Smooth muscle cell (in vitro differentiated cells): ENCODE measurements around the gene KRTAP4-11. TPM values are rescaled to one million over a fixed set of nuclear protein-coding genes. Genes with fewer than 3 reads are reported as not detected.
"Not testable (repeated sequence)": the region's sequence is repeated elsewhere in the genome, so short reads cannot be mapped to it uniquely, and the experiment has no call there.

Source experiments
- DNase-seq: peaks from one replicate; lab custom pipeline; 2025; ENCODE audit not compliant: unreplicated experiment; lab: John Stamatoyannopoulos, UW
- H2AFZ ChIP-seq: fragments of 200-600 bp; sonication (generic); 2 replicates; pipeline ENCODE4 v1.6.0; 2016; ENCODE audit warnings: antibody characterized with exemption, low read depth, mild to moderate bottlenecking
- H3F3A ChIP-seq: fragments of 200-600 bp; sonication (generic); 2 replicates; pipeline ENCODE4 v1.6.0; 2017; ENCODE audit warnings: antibody characterized with exemption, low read depth
- H3K27ac ChIP-seq: fragments of 200-600 bp; sonication (generic); 2 replicates; pipeline ENCODE4 v1.5.1; 2016; ENCODE audit warnings: low read depth, mild to moderate bottlenecking
- H3K27me3 ChIP-seq: fragments of 200-600 bp; sonication (generic); 2 replicates; pipeline ENCODE4 v1.6.1; 2016; ENCODE audit warnings: low read depth, mild to moderate bottlenecking
- H3K36me3 ChIP-seq: fragments of 200-600 bp; sonication (generic); 2 replicates; pipeline ENCODE4 v1.5.1; 2016; ENCODE audit warnings: low read depth
- H3K4me1 ChIP-seq: fragments of 200-600 bp; sonication (generic); 2 replicates; pipeline ENCODE4 v1.5.1; 2016; ENCODE audit warnings: low read depth
- H3K4me2 ChIP-seq: fragments of 200-600 bp; sonication (generic); 2 replicates; pipeline ENCODE4 v1.6.0; 2016; ENCODE audit warnings: mild to moderate bottlenecking
- H3K4me3 ChIP-seq: fragments of 200-600 bp; sonication (generic); 2 replicates; pipeline ENCODE4 v1.5.1; 2016; ENCODE audit warnings: mild to moderate bottlenecking
- H3K79me2 ChIP-seq: fragments of 200-600 bp; sonication (generic); 2 replicates; pipeline ENCODE4 v1.6.0; 2016; ENCODE audit warnings: low read depth, mild to moderate bottlenecking
- H3K9ac ChIP-seq: fragments of 200-600 bp; sonication (generic); 2 replicates; pipeline ENCODE4 v1.6.0; 2016; ENCODE audit warnings: low read depth
- H3K9me3 ChIP-seq: fragments of 200-600 bp; sonication (generic); replicated peaks from 2 replicates; pipeline ENCODE4 v1.5.1; 2016; ENCODE audit warnings: low read depth
- H4K20me1 ChIP-seq: fragments of 200-600 bp; sonication (generic); 2 replicates; pipeline ENCODE4 v1.6.0; 2016; ENCODE audit warnings: low read depth
- WGBS: methylation state at CpG from one replicate; pipeline ENCODE4 v1.1.7; 2016; ENCODE audit warnings: low lambda C conversion rate; 5-methylcytosine and 5-hydroxymethylcytosine counted together
- polyA plus RNA-seq: library from polyadenylated mRNA; unstranded; fragments of >200 nt; fragmentation: Nextera tagmentation; extraction: Ambion mirVana; gene quantifications from 2 replicates; pipeline ENCODE4 v1.2.1, GENCODE V29; 2016
- total RNA-seq: library from RNA; depleted of rRNA; stranded (reverse); fragments of >200 nt; gene quantifications from 2 replicates; pipeline ENCODE4 v1.2.3, GENCODE V29; 2014
- TF ChIP-seq, protein P1 (sequence below): fragments of 200-600 bp; sonication (generic); IDR thresholded peaks from 2 replicates; pipeline ENCODE4 v1.5.1; 2017; ENCODE audit warnings: borderline replicate concordance, mild to moderate bottlenecking, antibody characterized with exemption; ENCODE audit not compliant: insufficient read depth, poor library complexity, severe bottlenecking

The KRTAP4-11 gene
- total and polyA plus RNA-seq, 2 experiments from 2014 or later = not detected

GRCh38 chr17:41104386-41105038 is 13.7 kb downstream of the KRTAP4-11 start:
- not testable (repeated sequence) for H3K4me3 ChIP-seq, H3K79me2 ChIP-seq, H3F3A ChIP-seq, H3K27me3 ChIP-seq, H3K9me3 ChIP-seq, H2AFZ ChIP-seq, DNase-seq, H3K4me1 ChIP-seq, H3K9ac ChIP-seq, H4K20me1 ChIP-seq, H3K36me3 ChIP-seq
- Histone ChIP-seq H3K27ac (peak overlapping the region; percentile 53), H3K4me2 (peak overlapping the region; percentile 24)
- 11% methylated on average over 2 of the region's 2 CpGs for WGBS

GRCh38 chr17:41103896-41104295 is 14.3 kb downstream of the KRTAP4-11 start:
- Histone ChIP-seq H4K20me1 (no peaks in the 10 kb centered on the region), H3K9ac (no peak overlapping the region), H3K36me3 (no peaks in the 10 kb centered on the region), H3K4me1 (peaks cover 8% of the 10 kb centered on the region), H3K4me2 (peak overlapping the region; percentile 24), H3F3A (no peaks in the 10 kb centered on the region), H2AFZ (no peak overlapping the region), H3K27me3 (no peaks in the 10 kb centered on the region), H3K9me3 (no peaks in the 10 kb centered on the region), H3K27ac (peak overlapping the region; percentile 53), H3K4me3 (no peak overlapping the region), H3K79me2 (no peaks in the 10 kb centered on the region)
- TF ChIP-seq, protein P1, sequence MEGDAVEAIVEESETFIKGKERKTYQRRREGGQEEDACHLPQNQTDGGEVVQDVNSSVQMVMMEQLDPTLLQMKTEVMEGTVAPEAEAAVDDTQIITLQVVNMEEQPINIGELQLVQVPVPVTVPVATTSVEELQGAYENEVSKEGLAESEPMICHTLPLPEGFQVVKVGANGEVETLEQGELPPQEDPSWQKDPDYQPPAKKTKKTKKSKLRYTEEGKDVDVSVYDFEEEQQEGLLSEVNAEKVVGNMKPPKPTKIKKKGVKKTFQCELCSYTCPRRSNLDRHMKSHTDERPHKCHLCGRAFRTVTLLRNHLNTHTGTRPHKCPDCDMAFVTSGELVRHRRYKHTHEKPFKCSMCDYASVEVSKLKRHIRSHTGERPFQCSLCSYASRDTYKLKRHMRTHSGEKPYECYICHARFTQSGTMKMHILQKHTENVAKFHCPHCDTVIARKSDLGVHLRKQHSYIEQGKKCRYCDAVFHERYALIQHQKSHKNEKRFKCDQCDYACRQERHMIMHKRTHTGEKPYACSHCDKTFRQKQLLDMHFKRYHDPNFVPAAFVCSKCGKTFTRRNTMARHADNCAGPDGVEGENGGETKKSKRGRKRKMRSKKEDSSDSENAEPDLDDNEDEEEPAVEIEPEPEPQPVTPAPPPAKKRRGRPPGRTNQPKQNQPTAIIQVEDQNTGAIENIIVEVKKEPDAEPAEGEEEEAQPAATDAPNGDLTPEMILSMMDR = no peak
- 35% methylated on average over 1 of the region's 1 CpG for WGBS
- no peak for DNase-seq

GRCh38 chr17:41101586-41102259 is 16.4 kb downstream of the KRTAP4-11 start, which contains the start of gene KRTAP4-16:
TSS of gene KRTAP4-16 (minus strand) at chr17:41102209. CDS start at chr17:41102209, 0 bp downstream.
- Histone ChIP-seq H3K27me3 (no peaks in the 10 kb centered on the region), H3F3A (no peaks in the 10 kb centered on the region), H4K20me1 (no peaks in the 10 kb centered on the region), H3K27ac (no peak within 1 kb of the TSS), H3K4me2 (no peak within 1 kb of the TSS), H3K4me3 (no peak within 1 kb of the TSS), H3K79me2 (no peaks in the 10 kb centered on the region), H3K4me1 (peaks cover 8% of the 10 kb centered on the region), H2AFZ (no peak within 1 kb of the TSS), H3K9me3 (no peaks in the 10 kb centered on the region), H3K9ac (no peak within 1 kb of the TSS), H3K36me3 (no peaks in the 10 kb centered on the region)
- 73% methylated on average over 8 of the region's 10 CpGs for WGBS
- TF ChIP-seq, protein P1 = no peak
- DNase-seq = no peak

DNA sequence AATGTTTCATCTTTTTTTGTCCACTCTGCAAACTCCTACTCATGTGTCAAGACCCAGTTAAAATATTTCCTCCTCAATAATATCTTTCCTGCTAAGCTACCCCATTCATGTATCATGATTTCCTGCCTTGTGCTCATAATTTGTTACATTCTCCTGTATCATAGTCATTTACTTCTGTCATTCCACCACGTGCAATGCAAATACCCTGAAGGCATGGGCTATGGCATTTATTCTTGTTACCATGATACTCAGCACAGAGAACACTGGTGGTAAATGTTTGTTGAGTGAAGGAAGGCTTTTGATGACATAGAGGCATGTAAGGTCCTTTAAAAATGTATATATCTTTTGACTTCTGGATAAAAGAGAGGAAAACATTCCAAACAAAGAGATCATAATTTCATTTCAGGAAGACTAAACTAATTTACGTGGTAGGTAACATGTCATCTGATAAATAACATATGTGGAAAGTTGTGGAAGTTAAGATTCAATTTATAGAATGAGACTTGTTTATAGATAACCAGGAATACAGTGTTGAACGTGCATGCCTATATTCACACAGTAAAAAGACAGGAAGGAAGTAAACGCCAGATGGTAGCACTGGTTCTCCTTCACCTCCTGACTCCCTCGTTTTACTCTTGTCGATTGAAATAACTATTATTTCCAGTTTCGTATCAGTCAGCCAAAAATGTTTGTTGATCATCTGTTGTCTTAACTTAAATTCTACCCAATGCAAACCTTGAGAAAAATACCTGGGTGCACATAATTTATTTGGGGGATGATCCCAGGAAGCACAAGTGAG is 18.3 kb downstream of the KRTAP4-11 start:
- H3K27ac ChIP-seq = peak overlapping the region; percentile 62
- not testable (repeated sequence) for H3K9ac ChIP-seq, H3K27me3 ChIP-seq, H3K4me1 ChIP-seq, DNase-seq, H3F3A ChIP-seq, H3K4me3 ChIP-seq, H4K20me1 ChIP-seq, H2AFZ ChIP-seq, H3K79me2 ChIP-seq, H3K9me3 ChIP-seq, H3K36me3 ChIP-seq
- peak overlapping the region; percentile 61 for H3K4me2 ChIP-seq
- 79% methylated on average over 7 of the region's 7 CpGs for WGBS
